GM20000 (cell line): Measurements from ENCODE around the gene GALR3.
"Not testable (repeated sequence)": the region's sequence is repeated elsewhere in the genome, so short reads cannot be mapped to it uniquely, and the experiment has no call there.

Experiments used
- DNase-seq: peaks from one replicate; pipeline ENCODE4 v3.0.0; 2012; ENCODE audit warnings: low spot score
- TF ChIP-seq, protein P1 (sequence below): IDR thresholded peaks from 2 replicates; pipeline ENCODE4 v1.5.1; 2012; ENCODE audit warnings: mild to moderate bottlenecking, control low read depth; ENCODE audit errors: extremely low read depth, missing control alignments

GALR3 gene

GRCh38 chr22:37781434-37782059, 41.6 kb upstream of the GALR3 start:
- TF ChIP-seq, protein P1, sequence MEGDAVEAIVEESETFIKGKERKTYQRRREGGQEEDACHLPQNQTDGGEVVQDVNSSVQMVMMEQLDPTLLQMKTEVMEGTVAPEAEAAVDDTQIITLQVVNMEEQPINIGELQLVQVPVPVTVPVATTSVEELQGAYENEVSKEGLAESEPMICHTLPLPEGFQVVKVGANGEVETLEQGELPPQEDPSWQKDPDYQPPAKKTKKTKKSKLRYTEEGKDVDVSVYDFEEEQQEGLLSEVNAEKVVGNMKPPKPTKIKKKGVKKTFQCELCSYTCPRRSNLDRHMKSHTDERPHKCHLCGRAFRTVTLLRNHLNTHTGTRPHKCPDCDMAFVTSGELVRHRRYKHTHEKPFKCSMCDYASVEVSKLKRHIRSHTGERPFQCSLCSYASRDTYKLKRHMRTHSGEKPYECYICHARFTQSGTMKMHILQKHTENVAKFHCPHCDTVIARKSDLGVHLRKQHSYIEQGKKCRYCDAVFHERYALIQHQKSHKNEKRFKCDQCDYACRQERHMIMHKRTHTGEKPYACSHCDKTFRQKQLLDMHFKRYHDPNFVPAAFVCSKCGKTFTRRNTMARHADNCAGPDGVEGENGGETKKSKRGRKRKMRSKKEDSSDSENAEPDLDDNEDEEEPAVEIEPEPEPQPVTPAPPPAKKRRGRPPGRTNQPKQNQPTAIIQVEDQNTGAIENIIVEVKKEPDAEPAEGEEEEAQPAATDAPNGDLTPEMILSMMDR, result no peak
- DNase-seq, result no peak

- no peak for DNase-seq
- TF ChIP-seq, protein P1, result no peak
Measured at GRCh38 chr22:37782340-37783168, 40.6 kb upstream of the GALR3 start.

GRCh38 chr22:37784829-37785495, 38.2 kb upstream of the GALR3 start:
- TF ChIP-seq, protein P1, result no peak
- DNase-seq, result no peak

DNA sequence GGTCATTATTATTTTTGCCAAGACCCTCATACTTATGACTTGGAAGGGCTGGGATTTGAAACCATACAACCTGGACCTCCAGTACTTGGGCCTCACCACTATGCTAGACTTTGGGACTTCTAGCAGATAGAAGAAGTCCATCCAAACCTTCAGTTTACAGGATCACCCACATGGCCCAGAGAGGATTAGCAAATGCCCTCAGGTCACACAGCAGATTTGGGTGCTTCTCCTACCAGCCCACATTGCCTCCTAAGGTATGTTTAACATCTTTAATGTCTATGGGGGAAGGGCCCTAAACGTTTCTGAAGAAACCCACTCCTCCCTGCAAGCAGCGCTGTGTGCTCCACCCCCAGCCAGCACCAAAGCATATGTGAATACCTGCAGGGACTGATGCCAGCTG, 32.9 kb upstream of the GALR3 start:
- TF ChIP-seq, protein P1, result no peak
- no peak for DNase-seq

- DNase-seq, result no peak
- TF ChIP-seq, protein P1, result no peak
Measured at GRCh38 chr22:37792494-37792893, 30.7 kb upstream of the GALR3 start.

GRCh38 chr22:37794376-37794775, 28.8 kb upstream of the GALR3 start:
- TF ChIP-seq, protein P1, result no peak
- DNase-seq, result no peak

DNA sequence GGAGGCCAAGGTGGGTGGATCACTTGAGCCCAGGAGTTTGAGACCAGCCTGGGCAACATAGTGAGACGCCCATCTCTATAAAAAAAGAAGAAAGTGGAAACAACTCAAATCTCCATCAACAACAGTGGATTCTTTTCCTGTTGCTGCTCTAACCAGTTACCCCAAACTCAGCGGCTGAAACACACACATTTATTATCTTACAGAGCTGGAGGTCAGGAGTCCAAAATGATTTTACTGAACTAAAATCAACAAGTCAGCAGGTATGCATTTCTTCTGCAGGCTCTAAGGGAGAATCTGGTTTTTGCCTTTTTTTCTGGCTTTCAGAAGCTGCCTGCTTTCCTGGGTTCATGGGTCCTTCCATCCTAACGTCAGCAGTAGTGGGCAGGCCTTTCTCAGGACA, 27.1 kb upstream of the GALR3 start:
- DNase-seq, result no peak
- TF ChIP-seq, protein P1, result no peak

GRCh38 chr22:37797259-37797658, 25.9 kb upstream of the GALR3 start:
- DNase-seq, result not testable (repeated sequence)
